ENCODE results near the gene ATPAF1.
"Not testable (repeated sequence)": the region's sequence is repeated elsewhere in the genome, so short reads cannot be mapped to it uniquely, and the experiment has no call there.

Gene ATPAF1

DNA sequence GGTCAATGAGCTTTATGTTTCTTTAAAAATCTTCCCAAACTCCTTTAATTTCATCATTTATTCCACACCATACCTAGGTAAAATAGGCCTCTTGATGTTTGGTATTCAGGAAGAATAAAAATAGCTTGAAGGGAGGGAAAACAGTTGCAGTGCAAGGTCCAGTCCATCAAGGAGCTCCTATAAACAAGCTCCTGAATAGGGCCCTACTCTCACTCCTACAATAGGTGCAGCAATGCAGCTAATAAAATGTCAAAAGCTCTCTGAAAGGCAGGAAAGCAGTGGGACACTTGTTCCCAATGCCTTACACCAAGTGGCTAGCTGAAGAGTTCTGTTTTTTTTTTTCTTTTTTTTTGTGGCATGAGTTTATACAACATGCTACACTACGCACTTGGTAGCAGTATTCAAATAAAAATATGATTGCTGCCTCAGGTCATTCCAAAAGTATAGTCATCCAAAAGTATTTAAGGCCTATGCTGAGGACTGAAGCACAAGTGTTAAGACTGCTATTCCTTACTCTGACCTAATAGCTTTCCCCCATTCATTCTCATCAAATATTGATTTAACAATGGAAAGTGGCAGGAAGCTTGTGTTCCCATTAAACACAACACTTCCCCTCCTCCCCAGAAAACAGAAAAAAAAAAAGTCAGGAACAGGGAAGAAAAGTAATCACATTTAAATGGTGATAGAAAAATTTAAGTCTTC is 13.3 kb upstream of the ATPAF1 start:
- DNase-seq (ENCODE audit: low read depth): no peak

DNA sequence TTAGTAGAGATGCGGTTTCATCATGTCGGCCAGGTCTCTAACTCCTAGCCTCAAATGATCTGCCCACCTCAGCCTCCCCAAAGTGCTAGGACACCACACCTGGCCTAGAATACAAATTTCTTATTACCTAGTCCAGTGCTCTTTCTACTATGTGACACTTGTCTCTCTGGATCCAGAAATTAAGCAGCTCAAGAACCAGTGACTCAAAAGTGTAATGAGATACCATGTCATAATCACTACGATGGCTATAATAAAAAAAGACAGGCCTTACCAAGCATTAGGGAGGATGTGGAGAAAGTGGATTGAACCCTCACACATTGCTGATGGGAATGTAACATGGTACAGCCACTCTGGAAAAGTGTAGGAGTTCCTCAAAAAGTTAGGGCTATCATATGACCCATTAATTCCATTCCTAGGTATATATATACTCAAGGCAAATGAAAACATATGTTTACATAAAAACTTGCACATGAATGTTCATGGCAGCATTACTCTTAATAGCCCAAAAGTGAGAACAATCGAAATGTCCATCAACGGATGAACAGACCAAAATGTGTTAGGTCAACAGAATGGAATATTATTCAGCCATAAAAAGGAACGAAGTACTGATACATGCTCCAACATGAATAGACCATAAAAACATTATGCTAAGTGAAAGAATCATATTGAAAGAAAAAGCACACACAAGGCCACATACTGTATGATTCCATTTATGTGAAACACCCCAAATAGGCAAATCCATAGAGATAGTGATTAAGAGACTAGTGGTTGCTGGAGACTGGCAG is 11.8 kb upstream of the ATPAF1 start:
- DNase-seq (ENCODE audit: low read depth): no peak

DNA sequence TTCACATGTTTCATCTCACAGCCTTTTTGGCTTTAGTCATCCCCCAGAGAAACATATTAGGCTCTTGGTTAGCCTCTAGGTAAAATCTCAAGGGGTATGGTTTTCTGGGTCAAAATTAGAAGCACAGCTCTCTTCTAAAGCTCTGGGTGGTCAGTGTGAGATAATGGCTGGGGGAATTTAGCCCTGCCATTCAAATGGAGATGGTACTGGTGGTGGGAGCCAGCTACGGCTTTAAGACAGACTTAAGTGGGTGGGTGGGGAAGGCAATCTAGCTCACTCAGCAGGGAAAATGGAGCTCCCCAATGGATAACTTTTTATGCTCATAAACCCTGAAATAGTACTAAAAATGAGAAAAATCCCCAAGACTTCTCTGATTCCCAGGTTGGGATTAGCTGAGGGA is 9.2 kb upstream of the ATPAF1 start:
- no peak for DNase-seq (ENCODE audit: low read depth)

DNA sequence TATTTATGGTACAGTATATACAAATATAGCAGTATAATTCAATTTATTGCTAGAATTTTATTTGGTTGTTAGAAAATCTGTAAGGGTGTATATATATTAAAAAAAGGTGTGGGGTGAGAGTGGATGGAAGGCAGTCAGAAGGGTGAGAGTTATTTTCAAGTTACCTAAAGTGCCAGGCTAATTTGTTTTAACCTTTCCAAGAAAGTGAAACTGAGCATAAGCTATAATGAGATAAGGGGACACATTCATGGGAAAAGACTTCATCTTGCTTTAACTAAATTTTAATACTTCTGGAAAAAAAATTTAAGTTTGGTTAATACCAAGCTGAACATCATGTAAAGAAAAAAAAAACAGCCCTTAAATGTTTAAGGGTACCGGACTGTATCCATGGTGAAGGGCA is 8.4 kb upstream of the ATPAF1 start:
- DNase-seq (ENCODE audit: low read depth): no peak

DNA sequence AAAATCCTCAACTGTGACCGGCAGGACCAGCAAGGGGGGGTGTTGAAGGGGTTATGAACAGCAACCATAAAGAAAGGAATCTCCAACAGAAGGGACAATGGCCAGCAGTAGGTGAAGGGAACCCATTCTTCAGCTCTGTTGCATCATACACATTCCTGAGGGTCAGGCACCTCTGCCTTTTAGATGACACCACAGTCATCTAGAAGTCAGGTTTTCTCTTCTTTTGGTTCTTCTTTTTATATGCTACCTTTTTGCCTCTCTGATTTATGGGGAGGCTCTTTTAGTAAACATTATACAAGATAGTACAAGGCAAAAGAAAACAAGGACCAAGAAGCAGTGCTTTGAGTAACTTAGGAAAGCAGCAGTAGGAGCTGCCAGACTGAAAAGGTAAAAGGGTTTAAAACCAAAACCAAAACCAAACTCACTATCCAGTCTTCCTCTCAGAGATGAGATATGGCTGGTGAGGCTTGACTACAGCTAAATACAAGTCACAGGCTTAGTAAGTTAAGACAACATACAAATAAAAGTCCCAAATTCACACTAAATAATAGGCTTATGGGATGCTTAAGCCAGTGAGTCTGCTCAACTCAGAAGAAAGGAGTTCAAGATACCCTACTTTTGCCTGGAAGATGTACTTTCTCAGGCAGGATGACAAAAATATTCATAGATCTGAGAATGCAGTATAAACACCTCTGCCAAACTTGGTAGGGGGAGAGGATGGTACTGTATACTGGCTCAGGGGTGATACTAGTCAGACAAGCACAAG is 7.6 kb upstream of the ATPAF1 start:
- DNase-seq (ENCODE audit: low read depth): no peak

DNA sequence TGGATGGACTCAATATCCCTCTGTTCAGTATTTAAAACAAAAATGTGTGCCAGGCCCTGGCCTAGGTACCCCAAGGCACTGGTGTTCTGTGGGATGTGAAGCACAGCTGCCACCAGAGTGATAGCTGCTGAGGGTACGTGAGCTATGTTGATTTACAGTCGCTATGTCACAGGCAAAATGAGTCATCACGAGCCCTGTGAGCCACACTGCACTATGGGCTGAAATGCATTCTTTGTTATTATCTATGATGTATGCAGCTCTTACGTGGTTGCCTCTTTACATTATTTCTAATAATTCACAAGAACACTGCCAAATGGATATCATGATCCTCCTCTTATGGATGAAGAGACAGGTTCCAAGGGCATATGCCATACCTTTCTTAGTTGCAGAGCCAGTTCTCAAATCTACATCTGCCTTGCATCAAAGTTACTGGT is 5.6 kb upstream of the ATPAF1 start:
- peak; percentile 39 for DNase-seq (ENCODE audit: low read depth)

DNA sequence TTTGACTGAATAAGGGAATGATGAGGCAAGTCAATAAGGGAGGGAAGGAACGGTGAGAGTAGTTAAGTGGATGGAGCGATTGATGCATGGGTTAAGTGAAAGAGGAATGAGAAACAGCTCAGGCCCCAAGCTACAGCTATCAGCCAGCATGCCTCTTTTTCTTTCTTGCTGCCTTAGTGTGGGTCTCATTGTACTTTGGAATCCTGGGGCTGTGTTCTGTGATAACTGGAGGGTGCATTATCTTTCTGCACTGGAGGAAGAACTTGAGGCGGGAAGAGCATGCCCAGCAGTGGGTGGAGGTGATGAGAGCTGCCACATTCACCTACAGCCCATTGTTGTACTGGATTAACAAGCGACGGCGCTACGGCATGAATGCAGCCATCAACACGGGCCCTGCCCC is 4.5 kb upstream of the ATPAF1 start:
- DNase-seq (ENCODE audit: low read depth): no peak

DNA sequence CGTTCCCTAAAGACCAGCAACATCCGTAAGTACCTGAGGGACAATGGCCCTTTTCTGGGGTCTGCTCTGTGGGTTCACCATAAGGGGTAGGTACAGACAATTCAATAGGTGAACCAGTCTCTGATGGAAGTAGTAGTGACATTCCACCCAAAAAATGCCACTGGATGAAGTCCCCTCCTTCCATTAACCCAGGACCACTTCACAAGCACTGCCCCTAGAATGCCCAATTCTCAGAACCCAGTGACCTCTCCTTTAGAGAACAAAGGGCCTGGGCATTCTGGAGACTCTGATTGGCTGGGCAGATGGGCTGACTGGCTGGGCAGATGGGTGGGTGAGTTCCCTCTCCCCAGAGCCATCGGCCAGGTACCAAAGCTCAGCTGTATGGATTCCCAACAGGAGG is 3.4 kb upstream of the ATPAF1 start, which contains the start of gene TEX38:
TSS of gene TEX38 (plus strand) at position 301 of the 400 bp plus-strand sequence. CDS start at position 382, 81 bp downstream.
- DNase-seq (ENCODE audit: low read depth): no peak

DNA sequence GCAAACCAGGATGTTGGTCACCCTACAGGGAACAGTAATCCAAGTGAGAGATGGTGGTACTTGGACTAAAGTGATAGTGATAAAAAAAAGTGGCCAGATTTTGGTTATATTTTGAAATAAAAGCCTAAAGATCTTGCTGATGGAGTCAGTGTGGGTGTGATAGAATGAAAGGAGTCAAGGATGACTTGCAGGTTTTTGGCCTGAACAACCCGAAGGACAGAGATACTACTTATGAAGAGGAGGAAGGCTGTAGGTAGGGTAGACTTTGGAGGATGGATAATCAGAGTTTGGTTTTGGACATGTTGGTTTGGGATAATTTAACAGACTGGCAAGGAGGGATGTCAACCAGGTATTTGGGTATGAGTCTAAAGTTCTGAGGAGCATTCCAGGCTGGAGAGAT is 2.0 kb upstream of the ATPAF1 start:
- DNase-seq (ENCODE audit: low read depth): no peak

DNA sequence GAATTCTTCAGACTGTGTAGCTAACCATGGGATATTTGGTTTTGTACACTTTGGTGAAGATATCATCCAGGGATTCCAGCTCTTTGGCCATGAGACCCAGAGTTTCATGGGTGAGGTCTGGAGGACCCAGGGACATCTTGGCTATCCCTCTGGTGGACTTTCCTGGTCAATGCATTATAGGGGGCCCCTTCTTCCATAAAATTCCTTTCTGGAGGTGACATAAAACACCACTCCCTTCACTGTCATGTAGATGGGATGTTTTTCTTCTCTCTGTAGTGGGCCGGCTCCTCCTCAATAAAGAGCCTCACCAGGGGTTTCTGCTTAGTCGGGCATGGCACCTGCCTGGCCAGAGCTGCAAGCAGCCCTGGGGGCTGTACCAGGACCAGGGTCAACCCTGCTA is 2.2 kb downstream of the ATPAF1 start:
- DNase-seq (ENCODE audit: low read depth): no peak

DNA sequence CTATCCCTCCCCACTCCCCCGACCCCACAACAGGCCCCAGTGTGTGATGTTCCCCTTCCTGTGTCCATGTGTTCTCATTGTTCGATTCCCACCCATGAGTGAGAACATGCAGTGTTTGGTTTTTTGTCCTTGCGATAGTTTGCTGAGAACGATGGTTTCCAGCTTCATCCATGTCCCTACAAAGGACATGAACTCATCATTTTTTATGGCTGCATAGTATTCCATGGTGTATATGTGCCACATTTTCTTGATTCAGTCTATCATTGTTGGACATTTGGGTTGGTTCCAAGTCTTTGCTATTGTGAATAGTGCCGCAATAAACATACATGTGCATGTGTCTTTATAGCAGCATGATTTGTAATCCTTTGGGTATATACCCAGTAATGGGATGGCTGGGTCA is 5.2 kb downstream of the ATPAF1 start:
- not testable (repeated sequence) for DNase-seq (ENCODE audit: low read depth)

DNA sequence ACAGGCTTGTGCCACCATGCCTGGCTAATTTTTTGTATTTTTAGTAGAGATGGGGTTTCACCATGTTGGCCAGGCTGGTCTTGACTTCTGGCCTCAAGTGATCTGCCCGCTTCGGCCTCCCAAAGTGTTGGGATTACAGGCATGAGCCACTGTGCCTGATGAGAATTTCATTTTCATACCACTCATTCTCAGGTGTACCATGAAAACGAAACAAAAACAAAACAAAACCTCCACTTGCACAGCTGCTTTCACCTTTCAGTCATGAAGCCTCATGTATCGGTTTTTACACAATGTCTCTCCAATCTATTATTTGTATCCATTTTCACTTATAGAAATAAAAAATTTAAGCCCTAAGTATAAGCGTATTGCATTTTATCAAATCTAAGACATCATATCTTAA is 8.0 kb downstream of the ATPAF1 start:
- DNase-seq (ENCODE audit: low read depth): not testable (repeated sequence)

DNA sequence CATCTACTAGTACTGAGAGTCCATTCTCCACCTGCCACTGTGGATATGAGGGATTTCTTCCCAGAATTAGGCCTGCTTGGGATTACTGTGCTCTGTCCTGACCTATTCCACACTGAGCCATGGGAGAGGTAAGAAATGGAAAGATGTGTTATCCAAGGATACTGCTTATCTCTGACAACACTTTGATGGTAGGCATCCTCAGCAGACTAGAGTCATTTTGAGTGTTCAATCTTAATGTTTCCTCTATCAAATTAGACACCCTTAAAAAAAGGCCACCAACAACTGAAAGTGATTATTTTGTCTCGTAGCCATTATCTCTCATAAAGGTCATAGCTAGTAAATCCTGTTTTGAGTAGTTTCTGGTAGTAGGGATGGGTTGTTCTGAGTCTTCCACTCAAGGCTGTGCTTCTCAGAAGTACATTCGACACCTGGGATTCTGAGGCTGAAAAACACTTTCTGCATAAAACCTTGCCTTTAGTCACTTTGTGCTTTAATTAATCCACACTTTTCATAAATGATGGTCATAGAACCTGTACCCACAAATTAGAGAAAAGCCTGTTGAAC is 8.8 kb downstream of the ATPAF1 start:
- no peak for DNase-seq (ENCODE audit: low read depth)

DNA sequence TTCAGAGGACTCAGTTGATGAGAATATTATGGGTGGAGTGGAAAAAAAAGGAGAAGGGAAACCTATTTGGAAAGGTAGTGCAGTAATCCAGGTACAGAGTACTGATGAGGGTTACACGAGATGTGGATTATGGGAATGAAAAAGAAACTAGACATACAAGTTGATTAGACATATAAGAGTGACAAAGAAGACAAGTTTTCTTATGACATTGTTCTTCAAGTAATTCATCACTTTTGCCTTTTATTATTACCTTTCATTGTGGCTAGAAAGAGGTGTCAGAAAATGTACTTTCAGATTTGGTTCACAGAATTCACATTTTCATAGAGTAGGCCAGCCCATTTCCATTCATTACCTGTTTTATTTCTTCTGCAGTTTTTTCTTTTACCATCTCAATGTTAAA is 10.4 kb downstream of the ATPAF1 start:
- no peak for DNase-seq (ENCODE audit: low read depth)

DNA sequence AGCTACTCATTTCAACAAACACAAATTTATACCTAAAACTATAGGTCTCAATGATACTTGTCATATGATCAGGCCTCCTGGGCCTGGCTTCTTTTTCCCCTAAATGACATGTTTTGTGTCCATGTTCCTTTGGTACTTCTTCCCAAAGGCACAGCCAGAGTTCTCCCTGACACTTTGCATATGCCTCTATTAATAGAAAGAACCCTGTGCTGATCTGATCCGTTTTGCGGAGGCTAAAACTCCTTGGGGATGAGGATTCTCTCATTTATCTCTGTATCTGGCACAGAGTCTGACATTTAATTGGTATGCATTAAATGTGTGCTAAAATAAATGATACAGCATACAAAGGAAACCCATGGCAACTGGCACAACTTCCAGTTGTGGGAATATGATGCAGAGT is 11.5 kb downstream of the ATPAF1 start:
- DNase-seq (ENCODE audit: low read depth): no peak

DNA sequence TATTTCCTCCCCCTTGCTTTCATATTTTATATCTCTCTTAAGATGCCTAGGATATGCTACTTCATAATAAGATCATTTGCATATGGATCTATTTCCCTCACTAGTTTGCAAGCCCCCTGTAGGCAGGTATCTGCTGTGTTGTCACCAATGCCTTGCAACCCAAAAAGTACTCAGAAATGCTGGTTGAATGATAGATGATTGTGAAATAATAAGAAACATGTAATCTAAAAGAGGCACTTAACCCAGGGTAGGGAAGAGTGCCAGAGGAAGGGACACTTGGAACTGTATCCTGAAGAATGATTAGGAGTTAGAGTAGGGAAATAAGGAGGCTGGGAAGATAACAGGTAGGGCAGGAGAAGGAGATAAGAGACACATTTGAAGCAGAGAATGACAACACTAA is 12.3 kb downstream of the ATPAF1 start:
- DNase-seq (ENCODE audit: low read depth): no peak

DNA sequence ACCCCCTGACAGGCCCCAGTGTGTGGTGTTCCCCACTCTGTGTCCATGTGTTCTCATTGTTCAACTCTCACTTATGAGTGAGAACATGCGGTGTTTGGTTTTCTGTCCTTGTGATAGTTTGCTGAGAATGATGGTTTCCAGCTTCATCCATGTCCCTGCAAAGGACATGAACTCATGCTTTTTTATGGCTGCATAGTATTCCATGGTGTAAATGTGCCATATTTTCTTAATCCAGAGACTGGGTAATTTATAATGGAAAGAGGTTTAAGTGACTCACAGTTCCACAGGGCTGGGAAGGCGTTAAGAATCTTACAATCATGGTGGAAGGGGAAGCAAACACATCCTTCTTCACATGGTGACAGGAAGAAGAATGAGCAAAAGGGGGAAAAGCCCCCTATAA is 13.5 kb downstream of the ATPAF1 start:
- not testable (repeated sequence) for DNase-seq (ENCODE audit: low read depth)

DNA sequence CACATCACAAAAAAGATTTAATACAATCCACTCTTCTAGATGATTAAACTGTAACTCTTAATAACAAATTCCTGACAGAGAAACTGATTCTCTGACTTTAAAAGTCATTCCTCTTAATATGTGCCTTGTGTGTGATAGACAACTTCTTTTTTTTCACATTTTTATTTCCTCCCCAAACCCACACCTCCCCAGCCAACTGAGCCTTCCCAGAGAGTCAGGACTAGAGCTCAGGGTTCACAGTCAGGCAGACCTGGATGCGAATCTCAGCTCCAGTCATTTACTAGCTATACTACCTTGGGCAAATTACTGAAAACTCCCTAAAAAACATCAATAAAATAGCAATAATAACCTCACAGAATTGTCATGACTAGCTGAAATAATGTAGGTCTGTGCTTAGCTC is 14.2 kb downstream of the ATPAF1 start:
- no peak for DNase-seq (ENCODE audit: low read depth)

DNA sequence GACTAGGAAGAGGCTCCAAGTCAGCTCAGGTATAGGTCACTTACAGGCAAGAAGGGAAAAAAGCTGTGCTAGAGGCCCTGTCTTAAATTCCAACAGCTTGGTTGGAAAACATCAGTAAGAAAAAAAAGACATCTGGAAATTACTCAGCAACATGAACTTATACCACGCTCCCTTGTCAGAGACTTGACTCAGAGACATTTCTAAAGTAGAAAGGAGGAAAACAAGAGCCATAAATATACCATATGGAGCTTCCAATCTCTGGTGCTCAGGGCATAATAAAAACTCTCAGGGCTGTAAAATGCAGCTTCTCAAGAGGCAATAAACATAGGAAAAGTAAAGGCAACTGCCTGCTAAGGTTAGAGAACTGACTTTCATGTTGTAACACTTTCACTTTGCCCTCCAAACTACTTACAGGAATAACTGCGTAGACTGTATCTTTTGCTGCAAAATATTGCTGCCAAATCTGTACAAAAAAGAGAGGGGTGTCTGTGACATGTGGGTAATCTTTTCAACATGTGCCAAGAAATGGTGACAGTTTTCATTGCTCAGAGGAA is 14.7 kb downstream of the ATPAF1 start:
- DNase-seq (ENCODE audit: low read depth): peak; percentile 76

DNA sequence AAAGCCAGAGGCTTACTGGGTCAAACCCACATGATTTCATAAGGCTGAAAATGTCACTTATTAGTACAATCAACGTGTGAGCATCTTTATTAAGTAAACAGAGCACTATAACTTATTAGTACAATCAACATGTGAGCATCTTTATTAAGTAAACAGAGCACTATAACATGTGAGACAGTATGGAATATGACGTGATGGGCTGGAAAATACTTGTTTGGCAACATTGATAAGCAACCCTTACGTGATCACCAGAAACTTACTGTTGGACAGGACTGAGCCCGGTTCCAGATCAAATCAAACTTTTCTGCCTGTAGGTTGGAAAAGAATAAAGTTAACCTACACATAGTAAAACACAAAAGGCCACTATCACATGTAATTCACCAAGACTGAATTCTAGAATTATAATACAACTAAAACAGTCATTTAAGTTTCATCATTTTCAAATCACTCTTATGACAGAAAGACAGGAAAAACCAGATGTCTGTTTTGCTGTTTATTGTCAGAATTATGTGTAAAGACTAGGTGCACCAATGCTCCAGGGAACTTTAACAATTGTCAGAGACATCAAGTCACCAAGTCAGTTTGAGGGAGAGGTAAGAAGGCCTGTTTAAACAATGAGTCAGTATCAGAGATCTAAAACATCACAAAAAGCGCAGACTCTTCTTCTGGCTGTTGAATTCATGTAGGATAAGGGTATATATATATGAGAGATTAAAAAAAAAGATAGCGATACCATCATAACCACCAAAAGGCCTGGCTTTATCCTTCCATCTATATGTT is 15.7 kb downstream of the ATPAF1 start:
- no peak for DNase-seq (ENCODE audit: low read depth)

DNA sequence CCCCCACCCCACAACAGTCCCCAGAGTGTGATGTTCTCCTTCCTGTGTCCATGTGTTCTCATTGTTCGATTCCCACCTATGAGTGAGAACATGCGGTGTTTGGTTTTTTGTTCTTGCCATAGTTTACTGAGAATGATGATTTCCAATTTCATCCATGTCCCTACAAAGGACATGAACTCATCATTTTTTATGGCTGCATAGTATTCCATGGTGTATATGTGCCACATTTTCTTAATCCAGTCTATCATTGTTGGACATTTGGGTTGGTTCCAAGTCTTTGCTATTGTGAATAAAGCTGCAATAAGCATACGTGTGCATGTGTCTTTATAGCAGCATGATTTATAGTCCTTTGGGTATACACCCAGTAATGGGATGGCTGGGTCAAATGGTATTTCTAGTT is 17.0 kb downstream of the ATPAF1 start:
- DNase-seq (ENCODE audit: low read depth): not testable (repeated sequence)
